Stimulated activated CD8-positive, alpha-beta memory T cell treated with anti-CD3 and anti-CD28 coated beads, Interleukin-7, amount 100 ng/mL, for 24 hours (primary cell): ENCODE results near the gene ESPN.

Experiments
- DNase-seq: peaks from one replicate; pipeline ENCODE4 v3.0.0-alpha.2; 2020; ENCODE audit warnings: low read depth

Gene ESPN

GRCh38 chr1:6499296-6499695, 74.7 kb downstream of the ESPN start:
- no peak for DNase-seq

DNA sequence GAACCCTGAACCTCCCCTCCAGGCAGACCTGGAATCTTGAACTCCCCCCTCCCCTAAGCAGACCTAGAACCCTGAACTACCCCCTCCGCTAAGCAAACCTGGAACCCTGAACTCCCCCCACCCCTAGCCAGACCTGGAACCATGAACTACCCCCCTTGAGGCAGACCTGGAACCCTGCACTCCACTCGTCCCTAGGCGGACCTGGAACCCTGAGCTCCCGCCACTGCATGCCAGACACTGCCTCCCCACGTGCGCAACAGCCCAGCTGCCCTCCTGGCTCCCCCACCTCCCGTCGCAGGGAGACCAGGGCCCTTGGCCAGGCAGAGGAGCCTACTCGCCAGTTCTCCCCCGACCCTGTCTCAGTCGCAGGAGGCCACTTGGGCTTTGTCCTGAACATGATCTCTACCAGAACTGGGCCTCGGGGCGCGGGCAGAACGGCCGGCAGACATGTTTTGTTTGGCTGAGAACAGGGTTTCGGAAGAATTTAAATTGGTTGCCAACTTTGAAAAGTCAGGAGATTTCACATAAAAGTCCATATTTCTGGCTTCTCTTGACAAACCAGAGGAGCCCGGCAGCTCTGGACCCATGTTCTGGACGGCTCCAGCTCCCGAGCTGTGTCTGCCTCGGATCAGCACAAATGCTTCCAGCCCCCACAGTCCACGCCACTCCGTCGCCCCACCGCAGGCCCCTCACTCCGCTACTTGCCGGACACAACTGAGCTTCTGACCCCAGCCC, 76.1 kb downstream of the ESPN start:
- no peak for DNase-seq

- no peak for DNase-seq
Measured at GRCh38 chr1:6501279-6501813, 76.8 kb downstream of the ESPN start.

GRCh38 chr1:6502000-6502891, 77.7 kb downstream of the ESPN start:
- DNase-seq: no peak

DNA sequence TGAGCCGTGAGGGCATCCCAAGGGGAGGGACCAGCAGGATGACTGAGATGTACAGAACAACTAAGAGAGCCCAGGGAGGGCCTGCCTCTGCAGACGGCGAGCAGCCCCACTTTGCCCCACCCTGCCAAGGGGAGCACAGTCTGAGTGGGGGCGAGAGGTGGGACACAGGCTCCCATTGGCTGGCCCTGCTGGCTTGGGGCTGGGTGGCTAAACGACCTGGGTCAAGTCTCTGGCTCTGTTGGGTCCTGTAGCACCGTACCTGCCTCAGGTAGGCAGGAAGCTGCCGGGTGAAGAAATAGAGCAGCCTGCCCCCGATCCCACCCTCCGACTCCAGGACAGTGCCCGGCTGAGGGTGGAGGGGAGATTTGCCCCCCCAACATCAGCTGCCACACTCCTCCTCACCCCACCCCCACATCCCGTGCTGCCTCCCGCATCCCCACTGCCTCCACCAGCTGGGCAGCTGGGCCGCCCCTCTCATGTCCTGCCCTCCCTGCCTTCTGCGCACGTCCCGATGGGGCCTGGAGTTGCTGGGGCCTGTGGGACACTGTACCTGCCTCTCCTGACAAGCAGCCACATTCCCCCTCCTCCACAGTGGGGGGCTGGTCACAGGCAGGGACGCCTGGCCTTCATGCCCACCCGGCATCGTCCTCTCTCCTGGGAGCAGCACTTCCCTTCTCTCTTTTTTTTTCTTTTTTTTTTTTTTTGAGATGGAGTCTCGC, 79.5 kb downstream of the ESPN start:
- DNase-seq: no peak

DNA sequence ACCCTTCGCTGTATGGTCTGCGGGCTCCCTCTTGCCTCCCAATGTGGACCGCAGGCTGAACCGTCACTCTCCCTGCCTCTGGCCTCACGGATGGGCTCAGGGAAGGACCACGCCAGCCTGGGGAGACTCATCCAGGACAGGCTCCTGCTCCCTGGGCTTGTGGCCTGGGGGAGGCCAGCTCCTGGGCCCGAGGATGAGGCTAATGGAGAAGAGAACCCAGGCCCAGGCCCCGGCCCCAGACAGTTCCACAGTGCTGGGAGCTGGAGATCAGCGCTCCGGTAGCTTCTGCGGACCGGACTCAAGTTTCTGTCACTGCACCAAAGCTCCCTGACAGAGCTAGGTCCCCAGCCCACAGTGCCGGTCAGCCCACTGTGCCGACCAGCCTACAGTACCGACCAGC, 80.3 kb downstream of the ESPN start:
- DNase-seq: no peak

DNA sequence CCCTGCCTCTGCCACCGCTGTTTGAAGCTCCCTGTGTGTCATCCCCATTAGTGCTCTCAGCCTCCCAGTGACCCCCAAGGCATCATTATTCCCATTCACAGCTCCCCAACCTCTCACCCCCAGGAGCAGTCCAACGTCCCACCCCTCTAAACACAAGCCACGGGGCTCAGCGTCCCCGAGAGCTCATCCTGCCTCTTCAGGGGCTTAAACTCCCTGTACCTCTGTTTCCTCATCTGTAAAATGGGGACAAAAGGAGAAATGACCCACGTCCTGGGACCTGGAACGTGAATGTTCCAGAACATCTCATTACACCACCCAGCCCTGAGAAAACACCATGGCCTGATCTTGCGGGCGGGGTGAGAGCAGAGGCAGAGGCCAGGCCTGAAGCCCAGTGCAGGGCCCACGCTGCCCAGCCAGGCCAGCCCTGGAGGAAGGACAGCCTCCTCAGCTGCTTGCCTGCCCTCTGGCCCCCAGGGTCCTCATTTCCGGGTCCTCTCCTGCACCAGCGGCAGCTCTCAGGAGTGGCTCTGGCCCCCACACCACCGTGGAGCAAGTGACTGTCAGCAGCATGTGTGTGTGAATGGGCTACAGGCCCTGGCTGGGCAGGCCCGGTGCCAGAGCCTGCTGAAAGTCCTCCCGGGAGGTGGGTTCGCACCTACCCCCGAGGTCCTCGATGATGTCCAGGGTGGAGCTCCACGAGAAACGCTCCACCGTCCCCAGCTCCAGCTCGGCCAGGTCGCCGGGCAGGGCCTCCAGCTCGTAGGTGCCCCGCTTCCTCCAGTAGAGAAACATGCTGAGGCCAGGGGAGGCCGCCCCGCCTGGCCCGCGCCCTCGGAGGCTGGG, 81.0 kb downstream of the ESPN start:
- DNase-seq: no peak

DNA sequence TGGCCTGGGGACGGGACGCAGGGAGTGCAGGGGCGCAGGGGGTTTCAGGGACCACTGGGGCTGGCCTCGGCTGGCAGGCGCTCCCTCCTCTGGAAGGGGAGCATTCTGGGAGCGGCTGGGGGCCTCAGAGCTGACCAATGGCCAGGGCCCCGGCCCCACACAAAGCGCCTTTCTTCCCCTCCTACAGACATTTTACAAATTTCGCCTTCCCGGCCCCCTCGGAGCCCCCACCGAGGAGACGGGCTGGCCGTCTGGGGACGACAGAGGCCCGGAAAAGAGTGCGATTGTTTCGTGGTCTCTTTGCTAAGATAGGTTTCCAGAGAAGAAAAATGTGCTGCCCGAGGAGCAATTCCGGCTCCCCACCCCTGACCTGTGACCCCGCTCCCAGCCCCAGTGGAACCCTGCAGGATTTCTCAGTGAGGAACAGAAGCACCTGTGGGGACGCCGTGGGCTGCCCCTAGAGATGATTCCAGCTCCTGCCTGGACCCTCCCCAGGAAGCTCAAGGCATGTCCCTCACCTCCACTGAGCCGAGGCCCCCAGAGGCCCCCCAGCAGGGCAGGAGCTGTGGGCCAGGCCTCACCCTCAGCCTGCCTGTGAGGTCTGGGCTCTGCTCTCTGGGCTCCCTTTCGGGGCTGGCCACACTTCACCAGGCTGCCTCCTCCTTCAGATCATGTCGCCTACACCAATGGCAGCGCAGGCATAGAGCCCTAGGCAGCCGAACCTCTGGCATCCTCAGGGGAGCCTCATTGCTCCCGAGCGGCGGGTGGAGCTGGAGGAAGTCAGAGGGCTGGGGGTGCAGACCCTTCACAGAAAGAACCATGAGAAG, 81.8 kb downstream of the ESPN start:
- DNase-seq: no peak

- no peak for DNase-seq
Measured at GRCh38 chr1:6507037-6507428, 82.5 kb downstream of the ESPN start.

- DNase-seq: no peak
Measured at GRCh38 chr1:6507461-6507911, 82.9 kb downstream of the ESPN start.

GRCh38 chr1:6508154-6508815, 83.7 kb downstream of the ESPN start:
- no peak for DNase-seq

GRCh38 chr1:6508816-6509189, 84.2 kb downstream of the ESPN start:
- DNase-seq: no peak

DNA sequence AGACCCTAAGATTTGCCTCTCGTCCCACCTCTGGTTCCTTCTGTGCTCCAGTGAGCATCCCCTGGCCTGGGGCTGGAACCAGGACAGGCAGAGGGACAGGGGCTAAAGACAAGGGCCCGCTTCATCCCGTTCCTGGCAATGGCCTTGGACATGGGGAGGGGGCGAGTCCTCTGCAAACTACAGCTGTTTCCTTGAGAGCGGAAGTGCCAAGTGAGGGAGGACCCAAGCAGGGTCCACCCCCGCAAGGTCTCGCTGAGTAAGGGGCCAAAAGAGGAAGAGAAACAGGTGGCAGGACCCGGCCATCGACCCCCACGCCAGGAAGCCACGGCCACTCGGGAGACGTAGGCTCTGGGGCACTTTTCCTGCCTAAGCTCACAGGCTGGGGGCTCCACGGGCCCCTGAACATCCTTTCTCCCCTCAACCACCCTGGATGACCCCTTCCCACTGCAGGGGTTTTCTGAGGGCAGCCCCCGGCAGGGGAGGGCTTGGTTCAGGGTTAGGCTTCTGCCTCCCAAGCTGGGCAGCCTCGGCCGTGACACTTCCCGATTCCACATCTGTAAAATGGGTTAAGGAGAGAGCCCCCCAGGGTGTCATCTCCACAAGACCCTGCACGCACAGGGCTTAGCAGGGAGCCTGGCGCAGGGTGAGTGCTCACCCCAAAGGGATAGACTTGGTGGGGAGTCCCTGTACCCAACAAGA, 84.8 kb downstream of the ESPN start:
- no peak for DNase-seq

- no peak for DNase-seq
Measured at GRCh38 chr1:6509919-6510291, 85.3 kb downstream of the ESPN start.

DNA sequence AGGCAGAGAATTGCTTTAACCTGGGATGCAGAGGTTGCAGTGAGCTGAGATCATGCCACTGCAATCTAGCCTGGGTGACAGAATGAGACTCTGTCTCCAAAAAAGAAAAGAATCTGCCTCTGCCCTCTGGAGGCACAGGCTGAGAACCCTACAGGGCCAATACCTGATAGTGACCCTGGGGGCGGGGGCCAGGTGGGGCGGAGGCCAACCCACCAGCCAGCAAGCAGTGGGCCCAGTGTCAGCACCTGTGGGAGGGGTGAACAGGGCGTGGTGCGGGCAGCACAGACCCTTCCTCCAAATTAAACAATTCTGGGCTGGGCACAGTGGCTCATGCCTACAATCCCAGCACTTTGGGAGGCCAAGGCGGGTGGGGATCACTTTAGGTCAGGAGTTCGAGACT, 85.9 kb downstream of the ESPN start:
- no peak for DNase-seq
